IPS-18c (cell line): ENCODE data around the gene CXCR6.

Source experiments
- H3K4me3 ChIP-seq: 2 replicates; pipeline ENCODE4 v1.7.0; 2013; ENCODE audit warnings: low read depth, mild to moderate bottlenecking, low read length, moderate library complexity; ENCODE audit not compliant: insufficient read depth
- H3K9me3 ChIP-seq: one replicate; pipeline ENCODE4 v1.6.1; 2013; ENCODE audit warnings: mild to moderate bottlenecking, low read length, moderate library complexity; ENCODE audit not compliant: control insufficient read depth, insufficient read depth

CXCR6 gene

GRCh38 chr3:45955017-45955647 is 11.9 kb downstream of the CXCR6 start:
- H3K4me3 ChIP-seq = no peak overlapping the region
- H3K9me3 ChIP-seq = no peaks in the 10 kb centered on the region

GRCh38 chr3:45955706-45956105 is 12.4 kb downstream of the CXCR6 start:
- Histone ChIP-seq H3K9me3 (no peaks in the 10 kb centered on the region), H3K4me3 (no peak overlapping the region)

- no peaks in the 10 kb centered on the region for H3K9me3 ChIP-seq
- no peak overlapping the region for H3K4me3 ChIP-seq
Observed at GRCh38 chr3:45957586-45957985, 14.3 kb downstream of the CXCR6 start.

GRCh38 chr3:45958321-45958791 is 15.1 kb downstream of the CXCR6 start:
- H3K9me3 ChIP-seq = no peaks in the 10 kb centered on the region
- no peak overlapping the region for H3K4me3 ChIP-seq

GRCh38 chr3:45959201-45959600 is 15.9 kb downstream of the CXCR6 start:
- H3K4me3 ChIP-seq = no peak overlapping the region

GRCh38 chr3:45960289-45960688 is 17.0 kb downstream of the CXCR6 start:
- no peaks in the 10 kb centered on the region for H3K9me3 ChIP-seq
- no peak overlapping the region for H3K4me3 ChIP-seq

More at GRCh38 chr3:45959201-45959600, 15.9 kb downstream of the CXCR6 start:
- H3K9me3 ChIP-seq = no peaks in the 10 kb centered on the region

- H3K4me3 ChIP-seq = no peak overlapping the region
- H3K9me3 ChIP-seq = no peaks in the 10 kb centered on the region
Observed at GRCh38 chr3:45962033-45962432, 18.8 kb downstream of the CXCR6 start.

- H3K4me3 ChIP-seq = no peak overlapping the region
- no peaks in the 10 kb centered on the region for H3K9me3 ChIP-seq
Observed at GRCh38 chr3:45964139-45964538, 20.9 kb downstream of the CXCR6 start.

GRCh38 chr3:45965253-45965652 is 22.0 kb downstream of the CXCR6 start:
- H3K4me3 ChIP-seq = no peak overlapping the region
- H3K9me3 ChIP-seq = no peaks in the 10 kb centered on the region

- Histone ChIP-seq H3K9me3 (no peaks in the 10 kb centered on the region), H3K4me3 (no peak overlapping the region)
Observed at GRCh38 chr3:45965653-45966052, 22.4 kb downstream of the CXCR6 start.

- H3K9me3 ChIP-seq = no peaks in the 10 kb centered on the region
- no peak overlapping the region for H3K4me3 ChIP-seq
Observed at GRCh38 chr3:45966371-45966791, 23.1 kb downstream of the CXCR6 start.

- Histone ChIP-seq H3K4me3 (no peak overlapping the region), H3K9me3 (no peaks in the 10 kb centered on the region)
Observed at GRCh38 chr3:45966950-45967640, 23.8 kb downstream of the CXCR6 start.

GRCh38 chr3:45967724-45968123 is 24.5 kb downstream of the CXCR6 start:
- Histone ChIP-seq H3K4me3 (no peak overlapping the region), H3K9me3 (no peaks in the 10 kb centered on the region)

- Histone ChIP-seq H3K4me3 (no peak overlapping the region), H3K9me3 (no peaks in the 10 kb centered on the region)
Observed at GRCh38 chr3:45968149-45968548, 24.9 kb downstream of the CXCR6 start.

GRCh38 chr3:45968706-45969105 is 25.4 kb downstream of the CXCR6 start:
- H3K9me3 ChIP-seq = no peaks in the 10 kb centered on the region
- H3K4me3 ChIP-seq = no peak overlapping the region

GRCh38 chr3:45969116-45969515 is 25.9 kb downstream of the CXCR6 start:
- no peak overlapping the region for H3K4me3 ChIP-seq

GRCh38 chr3:45969953-45970352 is 26.7 kb downstream of the CXCR6 start:
- no peaks in the 10 kb centered on the region for H3K9me3 ChIP-seq

More at GRCh38 chr3:45969116-45969515, 25.9 kb downstream of the CXCR6 start:
- no peaks in the 10 kb centered on the region for H3K9me3 ChIP-seq

GRCh38 chr3:45972534-45973402 is 29.5 kb downstream of the CXCR6 start:
- H3K9me3 ChIP-seq = no peaks in the 10 kb centered on the region
- no peak overlapping the region for H3K4me3 ChIP-seq

More at GRCh38 chr3:45969953-45970352, 26.7 kb downstream of the CXCR6 start:
- no peak overlapping the region for H3K4me3 ChIP-seq
